ENCODE data around the gene BCL7A. TPM values are rescaled to one million over a fixed set of nuclear protein-coding genes. Genes with fewer than 3 reads are reported as not detected.

The BCL7A gene
- total and polyA plus RNA-seq, 9 of the 15 experiments (the other 6 are each of a cell fraction or from before 2014, with no cell fraction given), result 0.25 to 21.9 (median 14.9) TPM

GRCh38 chr12:122064025-122064777, 42.5 kb downstream of the BCL7A start (continued):
- TF ChIP-seq CHD7 (IDR thresholded peaks at IDR 0.05; ENCODE audit: low read depth, low read length) (no peak), TAF7 (tag; IDR thresholded peaks at IDR 0.05) (peak; percentile 81), ZNF384 (IDR thresholded peaks at IDR 0.05; ENCODE audit: low read depth, low read length) (peak; percentile 32), SRSF3 (IDR thresholded peaks at IDR 0.05; ENCODE audit: insufficient read depth, low read length) (no peak), DMBX1 (CRISPR knock-in tag; IDR thresholded peaks at IDR 0.05; ENCODE audit: borderline replicate concordance) (peak; percentile 96), SMARCA4 (IDR thresholded peaks at IDR 0.05) (no peak), SAP30 (IDR thresholded peaks at IDR 0.05; ENCODE audit: borderline replicate concordance, insufficient read depth, low read depth, low read length, poor library complexity, severe bottlenecking) (peak; percentile 22), HDAC3 (IDR thresholded peaks at IDR 0.05; ENCODE audit: borderline replicate concordance, partially characterized antibody) (no peak), GABPB2 (CRISPR knock-in tag; conservative IDR thresholded peaks at IDR 0.05) (0 out of 2 replicates have a peak, but pooled peaks have one; percentile 54), GTF2A2 (tag; IDR thresholded peaks at IDR 0.05) (no peak), NR2C2 (CRISPR knock-in tag; IDR thresholded peaks at IDR 0.05) (peak; percentile 65; the same call in 1 of the 2 replicates), NR2C2 (tag; IDR thresholded peaks at IDR 0.05) (peak; percentile 90), SUPT5H (IDR thresholded peaks at IDR 0.05) (peak; percentile 69), ZFX (CRISPR knock-in tag; IDR thresholded peaks at IDR 0.05) (peak; percentile 3; the same call in 1 of the 2 replicates)
- TF ChIP-seq, protein P1, sequence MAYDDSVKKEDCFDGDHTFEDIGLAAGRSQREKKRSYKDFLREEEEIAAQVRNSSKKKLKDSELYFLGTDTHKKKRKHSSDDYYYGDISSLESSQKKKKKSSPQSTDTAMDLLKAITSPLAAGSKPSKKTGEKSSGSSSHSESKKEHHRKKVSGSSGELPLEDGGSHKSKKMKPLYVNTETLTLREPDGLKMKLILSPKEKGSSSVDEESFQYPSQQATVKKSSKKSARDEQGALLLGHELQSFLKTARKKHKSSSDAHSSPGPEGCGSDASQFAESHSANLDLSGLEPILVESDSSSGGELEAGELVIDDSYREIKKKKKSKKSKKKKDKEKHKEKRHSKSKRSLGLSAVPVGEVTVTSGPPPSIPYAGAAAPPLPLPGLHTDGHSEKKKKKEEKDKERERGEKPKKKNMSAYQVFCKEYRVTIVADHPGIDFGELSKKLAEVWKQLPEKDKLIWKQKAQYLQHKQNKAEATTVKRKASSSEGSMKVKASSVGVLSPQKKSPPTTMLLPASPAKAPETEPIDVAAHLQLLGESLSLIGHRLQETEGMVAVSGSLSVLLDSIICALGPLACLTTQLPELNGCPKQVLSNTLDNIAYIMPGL (CRISPR knock-in tag; IDR thresholded peaks at IDR 0.05), result no peak
